ENCODE results near the gene FBXL4.
"Not testable (repeated sequence)": the region's sequence is repeated elsewhere in the genome, so short reads cannot be mapped to it uniquely, and the experiment has no call there.

FBXL4 gene

DNA sequence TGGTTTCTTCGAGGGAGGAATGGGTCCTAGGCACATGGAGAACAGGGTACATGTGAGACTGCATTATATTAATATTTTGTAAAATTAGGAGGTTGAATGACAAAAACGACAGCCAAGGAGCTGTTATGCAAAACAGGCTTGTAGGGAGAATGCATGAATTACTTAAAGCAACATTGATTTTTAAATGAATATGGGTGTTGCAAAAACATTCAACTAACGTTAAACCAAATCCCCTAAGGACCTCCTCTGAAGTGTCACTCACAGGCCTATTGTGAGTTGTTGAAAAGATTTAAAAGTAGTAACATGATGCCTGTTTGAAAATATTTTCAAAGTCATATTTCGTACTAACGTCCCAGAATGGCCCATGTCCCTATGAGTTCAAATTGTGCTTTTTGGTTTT lies 21.9 kb downstream of the FBXL4 start:
- peaks cover 11% of the 10 kb centered on the region for H3K4me1 ChIP-seq (ENCODE audit: control insufficient read depth, low read depth, low read length)
- H3K27me3 ChIP-seq (ENCODE audit: control insufficient read depth, insufficient read depth, low read length) = no peaks in the 10 kb centered on the region
- no peak overlapping the region for H3K4me3 ChIP-seq (ENCODE audit: low read length)
- H3K36me3 ChIP-seq (ENCODE audit: control insufficient read depth, low read depth, low read length) = peaks cover 4% of the 10 kb centered on the region
- H3K27ac ChIP-seq (ENCODE audit: low read length) = no peak overlapping the region
- H3K9me3 ChIP-seq (ENCODE audit: control insufficient read depth, low read depth, low read length) = no peaks in the 10 kb centered on the region
- no peak overlapping the region for H3K9ac ChIP-seq (ENCODE audit: low read length)

- no peaks in the 10 kb centered on the region for H3K9me3 ChIP-seq (ENCODE audit: control insufficient read depth, low read depth, low read length)
- no peaks in the 10 kb centered on the region for H3K27me3 ChIP-seq (ENCODE audit: control insufficient read depth, insufficient read depth, low read length)
- peaks cover 11% of the 10 kb centered on the region for H3K4me1 ChIP-seq (ENCODE audit: control insufficient read depth, low read depth, low read length)
- H3K36me3 ChIP-seq (ENCODE audit: control insufficient read depth, low read depth, low read length) = peaks cover 4% of the 10 kb centered on the region
- H3K27ac ChIP-seq (ENCODE audit: low read length) = no peak overlapping the region
- H3K4me3 ChIP-seq (ENCODE audit: low read length) = no peak overlapping the region
- no peak overlapping the region for H3K9ac ChIP-seq (ENCODE audit: low read length)
These were observed 23.1 kb downstream of the FBXL4 start for GRCh38 chr6:98924647-98925046.

- Histone ChIP-seq H3K4me1 (ENCODE audit: control insufficient read depth, low read depth, low read length) (peaks cover 4% of the 10 kb centered on the region), H3K27me3 (ENCODE audit: control insufficient read depth, insufficient read depth, low read length) (no peaks in the 10 kb centered on the region), H3K4me3 (ENCODE audit: low read length) (no peak overlapping the region), H3K36me3 (ENCODE audit: control insufficient read depth, low read depth, low read length) (no peaks in the 10 kb centered on the region), H3K9ac (ENCODE audit: low read length) (no peak overlapping the region), H3K27ac (ENCODE audit: low read length) (no peak overlapping the region), H3K9me3 (ENCODE audit: control insufficient read depth, low read depth, low read length) (no peaks in the 10 kb centered on the region)
These were observed 26.8 kb downstream of the FBXL4 start for GRCh38 chr6:98920904-98921431.

GRCh38 chr6:98910946-98911345 lies 36.8 kb downstream of the FBXL4 start:
- H3K9ac ChIP-seq (ENCODE audit: low read length); H3K4me3 ChIP-seq (ENCODE audit: low read length); H3K4me1 ChIP-seq (ENCODE audit: control insufficient read depth, low read depth, low read length); H3K36me3 ChIP-seq (ENCODE audit: control insufficient read depth, low read depth, low read length); H3K9me3 ChIP-seq (ENCODE audit: control insufficient read depth, low read depth, low read length); H3K27me3 ChIP-seq (ENCODE audit: control insufficient read depth, insufficient read depth, low read length); H3K27ac ChIP-seq (ENCODE audit: low read length): not testable (repeated sequence)

DNA sequence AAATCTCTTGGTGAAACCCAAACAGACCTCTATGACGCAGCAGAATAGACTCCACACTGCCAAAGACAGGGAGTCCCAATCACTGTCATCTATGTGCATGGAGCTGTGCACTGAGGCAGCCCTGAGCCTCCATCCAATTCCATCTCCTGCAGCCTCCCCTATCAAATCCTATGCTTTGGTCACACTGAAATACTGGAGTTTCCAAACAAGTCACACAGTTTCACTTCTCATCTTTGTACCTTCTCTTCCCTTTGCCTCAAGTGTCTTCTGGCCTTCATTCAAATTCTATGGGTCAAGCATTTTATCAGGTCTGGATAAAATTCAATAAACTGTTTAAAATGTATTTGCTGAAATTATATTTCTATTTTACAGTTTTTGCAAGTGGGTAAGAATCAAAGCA lies 38.5 kb downstream of the FBXL4 start:
- Histone ChIP-seq H3K9ac (ENCODE audit: low read length) (no peak overlapping the region), H3K4me1 (ENCODE audit: control insufficient read depth, low read depth, low read length) (no peaks in the 10 kb centered on the region), H3K4me3 (ENCODE audit: low read length) (no peak overlapping the region), H3K36me3 (ENCODE audit: control insufficient read depth, low read depth, low read length) (no peaks in the 10 kb centered on the region), H3K27me3 (ENCODE audit: control insufficient read depth, insufficient read depth, low read length) (no peaks in the 10 kb centered on the region), H3K27ac (ENCODE audit: low read length) (no peak overlapping the region), H3K9me3 (ENCODE audit: control insufficient read depth, low read depth, low read length) (no peaks in the 10 kb centered on the region)

DNA sequence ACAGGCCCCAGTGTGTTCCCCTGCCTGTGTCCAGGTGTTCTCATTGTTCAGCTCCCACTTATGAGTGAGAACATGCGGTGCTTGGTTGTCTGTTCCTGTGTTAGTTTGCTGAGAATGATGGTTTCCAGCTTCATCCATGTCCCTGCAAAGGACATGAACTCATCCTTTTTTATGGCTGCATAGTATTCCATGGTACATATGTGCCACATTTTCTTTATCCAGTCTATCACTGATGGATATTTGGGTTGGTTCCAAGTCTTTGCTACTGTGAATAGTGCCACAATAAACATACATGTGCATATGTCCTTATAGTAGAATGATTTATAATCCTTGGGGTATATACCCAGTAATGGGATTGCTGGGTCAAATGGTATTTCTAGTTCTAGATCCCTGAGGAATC lies 41.4 kb downstream of the FBXL4 start:
- H3K9ac ChIP-seq (ENCODE audit: low read length); H3K27ac ChIP-seq (ENCODE audit: low read length); H3K4me3 ChIP-seq (ENCODE audit: low read length); H3K27me3 ChIP-seq (ENCODE audit: control insufficient read depth, insufficient read depth, low read length); H3K4me1 ChIP-seq (ENCODE audit: control insufficient read depth, low read depth, low read length); H3K9me3 ChIP-seq (ENCODE audit: control insufficient read depth, low read depth, low read length); H3K36me3 ChIP-seq (ENCODE audit: control insufficient read depth, low read depth, low read length): not testable (repeated sequence)

DNA sequence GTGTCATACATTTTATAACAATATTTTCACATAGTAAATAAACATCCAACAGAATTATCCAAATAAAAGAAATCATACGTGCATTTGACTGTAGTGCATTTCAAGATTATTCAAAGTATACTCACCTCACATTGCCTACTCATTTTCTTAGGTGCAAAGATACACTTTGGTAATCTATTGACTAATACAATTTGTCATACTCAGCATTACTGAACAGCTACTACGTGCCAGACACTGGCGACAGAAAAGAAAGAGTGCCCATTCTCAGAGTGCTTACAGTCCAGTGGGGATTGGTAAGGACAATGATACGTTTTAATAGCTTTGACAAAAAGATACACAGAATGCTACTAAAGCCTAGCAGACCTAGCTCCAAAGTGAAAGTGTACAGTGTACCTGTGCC lies 42.0 kb downstream of the FBXL4 start:
- no peaks in the 10 kb centered on the region for H3K9me3 ChIP-seq (ENCODE audit: control insufficient read depth, low read depth, low read length)
- H3K27ac ChIP-seq (ENCODE audit: low read length) = no peak overlapping the region
- H3K9ac ChIP-seq (ENCODE audit: low read length) = no peak overlapping the region
- H3K4me3 ChIP-seq (ENCODE audit: low read length) = no peak overlapping the region
- no peaks in the 10 kb centered on the region for H3K27me3 ChIP-seq (ENCODE audit: control insufficient read depth, insufficient read depth, low read length)
- H3K4me1 ChIP-seq (ENCODE audit: control insufficient read depth, low read depth, low read length) = no peaks in the 10 kb centered on the region
- H3K36me3 ChIP-seq (ENCODE audit: control insufficient read depth, low read depth, low read length) = no peaks in the 10 kb centered on the region

GRCh38 chr6:98904096-98904495 lies 43.6 kb downstream of the FBXL4 start:
- no peaks in the 10 kb centered on the region for H3K36me3 ChIP-seq (ENCODE audit: control insufficient read depth, low read depth, low read length)
- no peaks in the 10 kb centered on the region for H3K27me3 ChIP-seq (ENCODE audit: control insufficient read depth, insufficient read depth, low read length)
- H3K9ac ChIP-seq (ENCODE audit: low read length) = no peak overlapping the region
- H3K9me3 ChIP-seq (ENCODE audit: control insufficient read depth, low read depth, low read length) = no peaks in the 10 kb centered on the region
- H3K4me3 ChIP-seq (ENCODE audit: low read length) = no peak overlapping the region
- H3K27ac ChIP-seq (ENCODE audit: low read length) = no peak overlapping the region
- no peaks in the 10 kb centered on the region for H3K4me1 ChIP-seq (ENCODE audit: control insufficient read depth, low read depth, low read length)

- Histone ChIP-seq H3K9me3 (ENCODE audit: control insufficient read depth, low read depth, low read length) (no peaks in the 10 kb centered on the region), H3K4me1 (ENCODE audit: control insufficient read depth, low read depth, low read length) (no peaks in the 10 kb centered on the region), H3K27me3 (ENCODE audit: control insufficient read depth, insufficient read depth, low read length) (no peaks in the 10 kb centered on the region), H3K4me3 (ENCODE audit: low read length) (no peak overlapping the region), H3K9ac (ENCODE audit: low read length) (no peak overlapping the region), H3K36me3 (ENCODE audit: control insufficient read depth, low read depth, low read length) (no peaks in the 10 kb centered on the region), H3K27ac (ENCODE audit: low read length) (no peak overlapping the region)
These were observed 47.0 kb downstream of the FBXL4 start for GRCh38 chr6:98900706-98901105.

DNA sequence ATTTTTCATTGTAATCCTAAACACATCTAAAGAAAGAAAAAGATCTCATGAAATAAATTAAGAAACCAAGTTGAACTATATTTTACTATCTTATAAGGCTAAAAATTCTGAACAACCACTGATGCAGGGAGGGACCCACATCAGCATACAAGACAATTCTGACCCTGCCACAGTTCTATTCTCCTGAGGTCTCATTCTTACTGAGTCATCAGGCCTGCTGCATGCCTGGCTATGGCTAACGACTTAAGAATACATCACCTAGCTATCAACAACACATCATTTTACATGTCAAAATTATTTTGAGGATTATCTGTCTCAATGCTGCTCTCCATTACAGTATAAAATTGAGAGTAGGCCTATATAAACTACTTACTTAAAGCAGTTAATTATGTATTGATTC lies 52.9 kb downstream of the FBXL4 start:
- no peaks in the 10 kb centered on the region for H3K36me3 ChIP-seq (ENCODE audit: control insufficient read depth, low read depth, low read length)
- H3K9me3 ChIP-seq (ENCODE audit: control insufficient read depth, low read depth, low read length) = no peaks in the 10 kb centered on the region
- H3K27me3 ChIP-seq (ENCODE audit: control insufficient read depth, insufficient read depth, low read length) = no peaks in the 10 kb centered on the region
- no peak overlapping the region for H3K9ac ChIP-seq (ENCODE audit: low read length)
- H3K4me1 ChIP-seq (ENCODE audit: control insufficient read depth, low read depth, low read length) = no peaks in the 10 kb centered on the region
- no peak overlapping the region for H3K4me3 ChIP-seq (ENCODE audit: low read length)
- H3K27ac ChIP-seq (ENCODE audit: low read length) = no peak overlapping the region

DNA sequence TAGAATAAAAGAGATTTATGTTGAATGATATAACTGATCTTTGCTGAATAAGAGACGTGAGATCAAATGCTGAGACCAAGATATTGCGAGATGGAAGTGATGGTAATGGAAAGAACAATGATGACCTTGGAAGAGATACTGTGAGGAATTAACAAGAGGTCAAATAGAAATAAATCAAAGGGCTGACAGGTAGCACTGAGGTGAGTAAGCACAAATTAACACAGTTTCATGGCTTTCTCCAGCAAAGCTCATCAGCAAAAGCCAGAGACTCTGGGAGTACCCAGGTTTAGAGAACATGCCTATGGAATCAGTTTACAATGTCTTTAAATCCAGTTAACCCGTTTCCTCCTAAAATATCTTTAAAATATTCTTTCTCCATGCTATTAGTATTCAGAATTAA lies 60.1 kb downstream of the FBXL4 start:
- Histone ChIP-seq H3K4me1 (ENCODE audit: control insufficient read depth, low read depth, low read length) (no peaks in the 10 kb centered on the region), H3K9me3 (ENCODE audit: control insufficient read depth, low read depth, low read length) (no peaks in the 10 kb centered on the region), H3K4me3 (ENCODE audit: low read length) (no peak overlapping the region), H3K27me3 (ENCODE audit: control insufficient read depth, insufficient read depth, low read length) (no peaks in the 10 kb centered on the region), H3K36me3 (ENCODE audit: control insufficient read depth, low read depth, low read length) (no peaks in the 10 kb centered on the region), H3K9ac (ENCODE audit: low read length) (no peak overlapping the region), H3K27ac (ENCODE audit: low read length) (no peak overlapping the region)

GRCh38 chr6:98885330-98885729 lies 62.4 kb downstream of the FBXL4 start:
- Histone ChIP-seq H3K9me3 (ENCODE audit: control insufficient read depth, low read depth, low read length) (no peaks in the 10 kb centered on the region), H3K4me1 (ENCODE audit: control insufficient read depth, low read depth, low read length) (no peaks in the 10 kb centered on the region), H3K9ac (ENCODE audit: low read length) (no peak overlapping the region), H3K27me3 (ENCODE audit: control insufficient read depth, insufficient read depth, low read length) (no peaks in the 10 kb centered on the region), H3K36me3 (ENCODE audit: control insufficient read depth, low read depth, low read length) (no peaks in the 10 kb centered on the region), H3K4me3 (ENCODE audit: low read length) (no peak overlapping the region), H3K27ac (ENCODE audit: low read length) (no peak overlapping the region)
